IMR-90 (cell line): ENCODE measurements around the gene TBX15. TPM values are rescaled to one million over a fixed set of nuclear protein-coding genes. Genes with fewer than 3 reads are reported as not detected.

Experiments used
- ATAC-seq: fragments of 200-7000 bp; cut with Tn5 transposase; 2 replicates; pipeline ENCODE4 v1.9.1; 2020; ENCODE audit warnings: low read depth, mild to moderate bottlenecking, moderate library complexity
- BruUV-seq: library from RNA; stranded (reverse); fragments of 400-500 nt; replicated peaks from 2 replicates; lab custom pipeline; 2021; lab: Mats Ljungman, UMichigan
- CTCF ChIA-PET: fragments of 300-600 bp; formaldehyde crosslinking; extraction: SDS; loops from one replicate; lab custom pipeline; 2021; ENCODE audit warnings: antibody characterized with exemption; lab: Yijun Ruan, JAX
- POLR2A ChIA-PET: fragments of 300-600 bp; sonication (Branson Sonifier 250); formaldehyde crosslinking; loops from one replicate; lab custom pipeline; 2022; ENCODE audit warnings: antibody characterized with exemption; ENCODE audit not compliant: unreplicated experiment; lab: Charles Lee
- DNase-seq: peaks from one replicate; pipeline ENCODE4 v3.0.0; 2013
- H2AFZ ChIP-seq: replicated peaks from 2 replicates; pipeline ENCODE3; 2013; ENCODE audit warnings: low read length, mild to moderate bottlenecking; ENCODE audit not compliant: poor library complexity
- H2AK5ac ChIP-seq: 2 replicates; pipeline ENCODE4 v1.6.1; 2013; ENCODE audit warnings: low read depth, low read length, inconsistent platforms
- H2AK9ac ChIP-seq: replicated peaks from 2 replicates; pipeline ENCODE3; 2013; ENCODE audit warnings: mild to moderate bottlenecking, low read depth, low read length, moderate library complexity; ENCODE audit not compliant: poor library complexity
- H2BK120ac ChIP-seq: 2 replicates; pipeline ENCODE4 v1.6.1; 2013; ENCODE audit warnings: low read depth, low read length, inconsistent platforms
- H2BK15ac ChIP-seq: 3 replicates; pipeline ENCODE4 v1.6.1; 2013; ENCODE audit warnings: low read depth, low read length, inconsistent platforms
- H2BK20ac ChIP-seq: 2 replicates; pipeline ENCODE4 v1.6.1; 2013; ENCODE audit warnings: low read depth, mild to moderate bottlenecking, inconsistent platforms, low read length, moderate library complexity
- H2BK5ac ChIP-seq: 2 replicates; pipeline ENCODE4 v1.6.1; 2013; ENCODE audit warnings: mild to moderate bottlenecking, low read depth, low read length, inconsistent platforms; ENCODE audit not compliant: poor library complexity, severe bottlenecking
- H3K14ac ChIP-seq: replicated peaks from 2 replicates; pipeline ENCODE4 v1.6.1; 2013; ENCODE audit warnings: low read depth, low read length, inconsistent platforms
- H3K18ac ChIP-seq: 2 replicates; pipeline ENCODE4 v1.6.1; 2013; ENCODE audit warnings: low read depth, low read length, control low read depth
- H3K23ac ChIP-seq: 2 replicates; pipeline ENCODE4 v1.6.1; 2013; ENCODE audit warnings: low read depth, low read length, inconsistent platforms
- H3K27ac ChIP-seq: 2 replicates; pipeline ENCODE4 v1.5.1; 2013; ENCODE audit warnings: mild to moderate bottlenecking, control low read depth, low read length; ENCODE audit not compliant: insufficient read depth
- H3K27me3 ChIP-seq: 2 replicates; pipeline ENCODE4 v1.6.1; 2013; ENCODE audit warnings: low read length; ENCODE audit not compliant: control insufficient read depth, insufficient read depth
- H3K36me3 ChIP-seq: 2 replicates; pipeline ENCODE4 v1.6.1; 2013; ENCODE audit warnings: low read length, mixed read lengths; ENCODE audit not compliant: control insufficient read depth, insufficient read depth
- H3K4ac ChIP-seq: 2 replicates; pipeline ENCODE4 v1.6.1; 2013; ENCODE audit warnings: low read depth, low read length, inconsistent platforms
- H3K4me1 ChIP-seq: 2 replicates; pipeline ENCODE4 v1.6.1; 2013; ENCODE audit warnings: low read length, mixed read lengths; ENCODE audit not compliant: control insufficient read depth, insufficient read depth
- H3K4me2 ChIP-seq: 2 replicates; pipeline ENCODE4 v1.6.1; 2013; ENCODE audit warnings: low read depth, mild to moderate bottlenecking, control low read depth, low read length, moderate library complexity
- H3K4me3 ChIP-seq: 2 replicates; pipeline ENCODE4 v1.5.1; 2013; ENCODE audit warnings: low read depth, mild to moderate bottlenecking, control low read depth, low read length, moderate library complexity; ENCODE audit not compliant: insufficient read depth
- H3K56ac ChIP-seq: 2 replicates; pipeline ENCODE4 v1.6.1; 2013; ENCODE audit warnings: low read length, inconsistent platforms; ENCODE audit not compliant: insufficient read depth; ENCODE audit errors: extremely low read depth
- H3K79me1 ChIP-seq, 2 experiments: 2 replicates each; pipeline ENCODE4 v1.6.1; 2013; ENCODE audit warnings: low read length in 2 of 2, inconsistent platforms in 1 of 2, low read depth in 1 of 2
- H3K9ac ChIP-seq: 2 replicates; pipeline ENCODE4 v1.6.1; 2013; ENCODE audit warnings: low read depth, low read length, control low read depth
- H3K9me1 ChIP-seq: 2 replicates; pipeline ENCODE4 v1.6.1; 2013; ENCODE audit warnings: low read length, inconsistent platforms; ENCODE audit not compliant: insufficient read depth
- H3K9me3 ChIP-seq: 2 replicates; pipeline ENCODE4 v1.6.1; 2013; ENCODE audit warnings: low read length; ENCODE audit not compliant: control insufficient read depth, insufficient read depth
- H4K20me1 ChIP-seq: 2 replicates; pipeline ENCODE4 v1.6.1; 2013; ENCODE audit warnings: low read length, inconsistent platforms; ENCODE audit not compliant: insufficient read depth
- H4K5ac ChIP-seq: 2 replicates; pipeline ENCODE4 v1.6.1; 2013; ENCODE audit warnings: mild to moderate bottlenecking, low read depth, low read length, control low read depth
- H4K8ac ChIP-seq, 2 experiments: 2 replicates each; pipeline ENCODE4 v1.6.1; 2013; ENCODE audit warnings: low read depth in 2 of 2, low read length in 2 of 2, control low read depth in 1 of 2, inconsistent platforms in 1 of 2
- H4K91ac ChIP-seq: 2 replicates; pipeline ENCODE4 v1.6.1; 2013; ENCODE audit warnings: low read depth, low read length, inconsistent platforms; ENCODE audit not compliant: insufficient read depth
- BHLHE40 ChIP-seq: fragments of 150-350 bp; IDR thresholded peaks from 2 replicates; pipeline ENCODE4 v1.6.1; 2016; ENCODE audit warnings: mild to moderate bottlenecking, low read depth, low read length
- CEBPB ChIP-seq: IDR thresholded peaks from 2 replicates; pipeline ENCODE4 v1.6.1; 2012; ENCODE audit warnings: low read depth, low read length, improper control_type of control experiment
- ELK1 ChIP-seq: fragments of 150-350 bp; IDR thresholded peaks from 2 replicates; pipeline ENCODE4 v1.6.1; 2016; ENCODE audit warnings: low read depth, mild to moderate bottlenecking, low read length, moderate library complexity, borderline replicate concordance
- MAFK ChIP-seq: IDR thresholded peaks from 2 replicates; pipeline ENCODE4 v1.6.1; 2012; ENCODE audit warnings: low read depth, low read length, improper control_type of control experiment
- MAZ ChIP-seq: IDR thresholded peaks from 2 replicates; pipeline ENCODE4 v1.6.1; 2012; ENCODE audit warnings: low read depth, mild to moderate bottlenecking, low read length, improper control_type of control experiment, moderate library complexity, borderline replicate concordance
- POLR2A ChIP-seq: IDR thresholded peaks from 2 replicates; pipeline ENCODE4 v1.6.1; 2012; ENCODE audit warnings: mild to moderate bottlenecking, low read depth, low read length
- RCOR1 ChIP-seq: IDR thresholded peaks from 2 replicates; pipeline ENCODE4 v1.6.1; 2012; ENCODE audit warnings: mild to moderate bottlenecking, low read length, improper control_type of control experiment; ENCODE audit not compliant: insufficient replicate concordance
- SMC3 ChIP-seq: fragments of 150-350 bp; IDR thresholded peaks from 2 replicates; pipeline ENCODE4 v1.6.1; 2016; ENCODE audit warnings: low read depth, mild to moderate bottlenecking, antibody characterized with exemption, low read length, moderate library complexity
- USF2 ChIP-seq: fragments of 150-350 bp; IDR thresholded peaks from 2 replicates; pipeline ENCODE4 v1.6.1; 2017; ENCODE audit warnings: mild to moderate bottlenecking, antibody characterized with exemption, low read length, low read depth
- WGBS, 2 experiments: methylation state at CpG; one replicate each; pipeline versions ENCODE4 v1.1.5 to v1.1.7; 2013; ENCODE audit warnings: missing lambda C conversion rate in 2 of 2; ENCODE audit not compliant: insufficient read length in 1 of 2; ENCODE audit errors: extremely low coverage in 2 of 2; 5-methylcytosine and 5-hydroxymethylcytosine counted together
- dilution Hi-C: fragments of 300-500 bp; cut with HindIII; formaldehyde crosslinking; loops from one replicate; pipeline ENCODE4 v1.14.3; 2018; ENCODE audit warnings: low sequenced_read_pairs; ENCODE audit not compliant: unreplicated experiment
- in situ Hi-C: fragments of 300-500 bp; cut with MboI; formaldehyde crosslinking; loops from 3 replicates; pipeline ENCODE4 v1.14.3; 2019; ENCODE audit warnings: low sequenced_read_pairs, inconsistent platforms, mixed read lengths
- intact Hi-C: fragments of 100-400 bp; cut with micrococcal nuclease; formaldehyde crosslinking; loops from 2 replicates; pipeline ENCODE4 v1.10.0; 2022
- polyA plus RNA-seq, 3 experiments: library from polyadenylated mRNA; depleted of rRNA; stranded (reverse); fragments of >200 nt; gene quantifications; 2 replicates each; pipeline ENCODE4 v1.2.3, GENCODE V29; 2012; ENCODE audit warnings: low replicate concordance in 1 of 3
- total RNA-seq: library from RNA; depleted of rRNA; stranded (reverse); fragments of >200 nt; gene quantifications from 2 replicates; pipeline ENCODE4 v1.2.3, GENCODE V29; 2012

The TBX15 gene
- total and polyA plus RNA-seq, 2 of the 4 experiments (the other 2 are of a cell fraction) = not detected

- H3K18ac ChIP-seq = no peak overlapping the region
- ChIA-PET POLR2A (no interaction called here), CTCF (no interaction called here)
- no peaks in the 10 kb centered on the region for H3K9me3 ChIP-seq
- no peaks in the 10 kb centered on the region for H3K36me3 ChIP-seq
- TF ChIP-seq MAZ (no peak), RCOR1 (no peak), BHLHE40 (no peak), SMC3 (no peak), ELK1 (no peak), POLR2A (no peak), CEBPB (no peak), MAFK (no peak), USF2 (no peak)
- no peaks in the 10 kb centered on the region for H3K79me1 ChIP-seq
- whole genome bisulfite sequencing, 2 experiments = 40% methylated on average over 1 of the region's 5 CpGs; no CpG with 5 or more reads in 1 of the 2 experiments
- H3K27me3 ChIP-seq = peaks cover 25% of the 10 kb centered on the region
- H2AFZ ChIP-seq = no peak overlapping the region
- no peak overlapping the region for H2BK5ac ChIP-seq
- intact Hi-C loops (no loop called here), dilution Hi-C loops (no loop called here), in situ Hi-C loops (no loop called here)
- H3K9ac ChIP-seq = no peak overlapping the region
- DNase-seq (no peak), ATAC-seq (no peak)
- no peak overlapping the region for H2BK15ac ChIP-seq
- no peak overlapping the region for H3K23ac ChIP-seq
- no peak overlapping the region for H4K5ac ChIP-seq
- no peaks in the 10 kb centered on the region for H3K4me1 ChIP-seq
- H4K8ac ChIP-seq = no peak overlapping the region
- BruUV-seq = no TSS peak
- H3K27ac ChIP-seq = no peak overlapping the region
- H3K9me1 ChIP-seq = no peaks in the 10 kb centered on the region
- no peak overlapping the region for H3K14ac ChIP-seq
- H4K20me1 ChIP-seq = no peaks in the 10 kb centered on the region
- no peak overlapping the region for H2BK20ac ChIP-seq
- no peak overlapping the region for H3K4me2 ChIP-seq
- no peak overlapping the region for H3K56ac ChIP-seq
- H3K4ac ChIP-seq = no peak overlapping the region
- no peak overlapping the region for H2AK5ac ChIP-seq
- no peak overlapping the region for H2AK9ac ChIP-seq
- no peak overlapping the region for H4K91ac ChIP-seq
- no peak overlapping the region for H2BK120ac ChIP-seq
- H3K4me3 ChIP-seq = no peak overlapping the region
Observed at GRCh38 chr1:118973531-118974137, 14.5 kb downstream of the TBX15 start.
